ENCODE results near the gene TGDS. TPM values are rescaled to one million over a fixed set of nuclear protein-coding genes. Genes with fewer than 3 reads are reported as not detected.
"Not testable (repeated sequence)": the region's sequence is repeated elsewhere in the genome, so short reads cannot be mapped to it uniquely, and the experiment has no call there.

The TGDS gene
- polyA plus RNA-seq, 3 donors, result 5.2 to 17.7 (median 11.1) TPM

- H3K27ac ChIP-seq (ENCODE audit: low read depth, low read length), result no peak overlapping the region
- WGBS, 3 donors, result 67 to 85% (median 76%) methylated on average over 1 of the region's 1 CpG
Observed at GRCh38 chr13:94534166-94534565, 61.8 kb downstream of the TGDS start.

- not testable (repeated sequence) for H3K27ac ChIP-seq (ENCODE audit: low read depth, low read length)
Observed at GRCh38 chr13:94532278-94532677, 63.7 kb downstream of the TGDS start.

GRCh38 chr13:94526956-94527355, 69.0 kb downstream of the TGDS start:
- WGBS, 3 donors, result 51 to 69% (median 60%) methylated on average over 7 of the region's 7 CpGs
- H3K27ac ChIP-seq (ENCODE audit: low read depth, low read length), result not testable (repeated sequence)

More at GRCh38 chr13:94532278-94532677, 63.7 kb downstream of the TGDS start:
- 84 to 89% (median 86%) methylated on average over 2 of the region's 2 CpGs for WGBS, 3 donors

GRCh38 chr13:94525781-94526180, 70.2 kb downstream of the TGDS start:
- no peak overlapping the region for H3K27ac ChIP-seq (ENCODE audit: low read depth, low read length)
- 86 to 92% (median 92%) methylated on average over 2 of the region's 2 CpGs for WGBS, 3 donors

- 78 to 88% (median 79%) methylated on average over 7 of the region's 7 CpGs for WGBS, 3 donors
- no peak overlapping the region for H3K27ac ChIP-seq (ENCODE audit: low read depth, low read length)
Observed at GRCh38 chr13:94524407-94524806, 71.5 kb downstream of the TGDS start.

Other genes starting within 250 kb of the TGDS start
- under 1 TPM; 0.10 to 0.34 (median 0.24) TPM for gene DCT, start 116.5 kb downstream of the TGDS start, polyA plus RNA-seq
- 1 to 10 TPM; 1.8 to 6.5 (median 3.3) TPM for gene GPR180, start 5.7 kb upstream of the TGDS start, polyA plus RNA-seq
- 1 to 10 TPM in 1 of 3 donors, under 1 TPM in 1, not detected in 1; 0.11 to 1.4 TPM for gene SOX21, start 116.4 kb upstream of the TGDS start, polyA plus RNA-seq

All from adipose tissue (tissue), 3 donors.